KBM-7 (cell line): ENCODE results near the gene LEAP2.

Experiments
- DNase-seq: peaks from one replicate; pipeline ENCODE4 v3.0.0-alpha.2; 2015
- in situ Hi-C: fragments of 300-500 bp; cut with MboI; formaldehyde crosslinking; loops from 2 replicates; pipeline ENCODE4 v1.14.3; 2020; ENCODE audit warnings: low sequenced_read_pairs, low pct_unique_long_range_greater_than_20kb, mixed read lengths

Gene LEAP2

DNA sequence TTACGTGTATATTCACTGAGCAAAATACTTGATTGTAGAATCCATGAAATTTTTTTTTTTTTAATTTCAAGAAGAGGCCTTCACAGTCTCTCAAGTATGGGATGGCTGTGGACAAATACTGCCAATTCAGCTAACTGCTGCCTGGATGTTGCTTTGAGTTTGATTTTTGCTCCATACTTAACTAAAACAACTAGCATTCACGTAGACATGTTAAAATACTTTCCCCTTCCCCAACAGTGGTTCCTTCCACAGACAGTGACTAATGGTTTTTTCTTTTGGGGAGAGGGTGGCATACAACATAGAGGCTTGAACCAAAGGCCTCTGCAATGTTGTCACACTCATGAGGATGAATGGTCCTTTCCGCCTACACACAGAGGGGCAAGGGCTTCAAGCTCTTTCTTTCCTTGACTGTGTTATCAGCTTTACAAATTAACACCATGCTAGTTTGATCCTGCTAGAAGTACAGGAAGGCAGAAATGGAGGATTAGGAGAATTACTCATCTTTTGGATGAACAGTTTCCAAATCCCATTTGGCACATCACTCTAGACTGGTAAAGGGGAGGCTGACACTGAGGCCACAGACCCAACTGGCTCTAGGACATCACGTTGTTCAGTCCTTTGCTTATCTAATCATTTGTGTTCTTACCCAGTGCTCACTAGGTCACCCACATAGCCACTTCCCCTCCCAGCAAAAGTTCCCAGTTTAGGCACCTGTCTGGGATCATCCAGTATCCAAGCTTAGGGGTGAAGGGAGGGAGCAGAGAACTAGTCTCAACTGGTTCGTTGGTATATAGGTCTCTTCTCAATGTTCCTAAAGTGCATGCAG lies 1.8 kb upstream of the LEAP2 start:
- in situ Hi-C loops = no loop called here
- DNase-seq = no peak

DNA sequence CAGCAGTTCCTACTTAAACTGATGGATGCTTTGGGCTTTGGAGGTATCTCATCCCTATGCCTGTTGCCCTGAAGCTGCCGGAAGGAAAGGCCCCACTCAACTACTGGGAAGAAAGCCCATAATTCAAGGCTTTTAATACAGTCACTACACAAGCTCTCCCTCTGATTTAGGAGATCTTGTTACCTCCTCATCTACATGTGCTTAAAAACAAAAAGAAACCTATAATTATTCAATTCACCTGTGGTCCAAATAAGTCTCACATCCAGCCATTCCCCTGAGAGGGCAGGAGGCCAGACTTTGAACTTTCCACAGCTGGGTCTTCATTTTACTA lies 715 bp upstream of the LEAP2 start:
- no peak for DNase-seq
- in situ Hi-C loops = no loop called here

DNA sequence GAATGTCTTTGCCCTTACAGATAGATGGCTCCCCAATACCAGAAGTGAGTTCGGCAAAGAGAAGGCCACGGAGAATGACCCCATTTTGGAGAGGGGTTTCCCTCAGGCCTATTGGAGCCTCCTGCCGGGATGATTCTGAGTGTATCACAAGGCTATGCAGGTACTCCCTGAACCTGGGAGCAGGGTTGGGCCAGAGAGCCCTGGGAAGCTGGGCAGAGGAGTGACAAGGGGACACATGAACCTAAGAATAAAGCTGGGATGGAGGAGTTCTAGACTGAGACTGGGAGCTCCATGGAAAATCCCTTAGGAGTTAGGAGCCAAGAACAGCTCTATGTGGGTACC lies 433 bp downstream of the LEAP2 start:
- in situ Hi-C loops = no loop called here
- no peak for DNase-seq

DNA sequence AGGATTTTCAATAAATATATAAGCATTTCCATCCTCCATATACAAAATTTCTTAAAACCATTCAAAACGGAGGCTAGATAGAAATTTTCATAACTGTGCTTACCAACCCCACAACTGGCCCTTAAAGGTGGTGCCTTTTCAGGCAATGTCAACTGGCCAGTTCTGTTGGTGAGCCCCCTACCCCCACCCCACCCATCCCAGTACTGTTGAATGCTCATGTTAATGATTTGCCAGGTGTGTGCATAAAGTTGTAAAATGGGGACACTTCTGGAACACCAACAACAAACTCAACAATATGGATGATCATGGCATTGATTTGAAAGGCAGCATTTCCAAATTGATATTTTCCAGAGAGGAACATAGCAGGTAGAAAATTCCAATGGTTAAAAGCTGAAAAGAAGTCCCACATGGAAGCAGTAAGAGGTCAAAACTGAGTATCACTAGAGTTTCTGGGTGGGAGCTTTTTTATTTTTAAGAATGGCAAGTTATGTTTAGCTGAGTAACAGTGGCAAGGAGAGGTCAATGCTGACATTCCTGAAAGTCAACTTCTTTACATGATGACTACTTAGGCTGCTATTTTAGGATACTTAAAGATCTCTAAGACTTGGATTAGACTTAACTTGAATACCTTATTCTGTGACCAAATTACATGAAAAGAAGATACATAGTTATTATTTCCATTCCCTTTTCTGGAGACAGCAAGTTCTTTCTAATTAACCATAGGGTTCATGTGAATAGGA lies 2.7 kb downstream of the LEAP2 start:
- in situ Hi-C loops = no loop called here
- DNase-seq = no peak

DNA sequence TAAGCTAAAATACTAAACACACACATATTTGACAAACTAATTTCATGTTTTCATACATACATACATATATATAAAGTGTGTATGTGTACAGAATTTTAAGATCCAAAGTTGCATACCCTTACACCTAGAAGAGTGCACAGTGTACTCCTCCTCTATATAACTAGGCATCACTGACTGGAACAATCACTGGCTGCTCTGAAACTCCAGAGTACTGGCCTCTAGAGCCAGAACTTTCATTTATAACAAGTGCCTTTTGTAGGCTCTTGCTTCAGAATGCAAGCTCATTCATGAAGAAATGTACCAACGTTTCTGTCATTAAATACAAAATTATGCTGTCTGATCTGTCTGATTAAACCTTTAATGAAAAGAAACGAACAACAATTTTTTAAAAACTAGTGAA lies 4.0 kb downstream of the LEAP2 start:
- no peak for DNase-seq
- in situ Hi-C loops = no loop called here

DNA sequence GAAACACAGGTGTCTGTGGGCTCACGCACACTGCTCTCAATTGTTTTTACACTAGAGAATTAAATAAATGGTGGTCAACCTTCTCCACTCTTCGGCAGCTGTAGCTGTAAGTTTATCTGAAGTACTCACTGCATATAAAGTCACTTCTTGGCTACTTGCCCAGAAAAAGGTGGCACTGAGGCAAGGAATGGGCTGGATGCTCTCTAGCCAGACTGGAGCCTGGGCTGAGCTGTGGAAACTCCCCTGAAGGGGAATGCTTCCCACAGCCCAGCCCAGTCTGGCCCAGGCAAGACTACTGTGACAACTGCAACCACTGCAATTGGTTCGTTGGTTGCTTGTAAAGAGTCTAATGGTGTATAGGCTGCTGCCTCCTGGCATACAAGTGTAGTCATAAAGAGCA lies 4.5 kb downstream of the LEAP2 start:
- in situ Hi-C loops = no loop called here
- DNase-seq = no peak

DNA sequence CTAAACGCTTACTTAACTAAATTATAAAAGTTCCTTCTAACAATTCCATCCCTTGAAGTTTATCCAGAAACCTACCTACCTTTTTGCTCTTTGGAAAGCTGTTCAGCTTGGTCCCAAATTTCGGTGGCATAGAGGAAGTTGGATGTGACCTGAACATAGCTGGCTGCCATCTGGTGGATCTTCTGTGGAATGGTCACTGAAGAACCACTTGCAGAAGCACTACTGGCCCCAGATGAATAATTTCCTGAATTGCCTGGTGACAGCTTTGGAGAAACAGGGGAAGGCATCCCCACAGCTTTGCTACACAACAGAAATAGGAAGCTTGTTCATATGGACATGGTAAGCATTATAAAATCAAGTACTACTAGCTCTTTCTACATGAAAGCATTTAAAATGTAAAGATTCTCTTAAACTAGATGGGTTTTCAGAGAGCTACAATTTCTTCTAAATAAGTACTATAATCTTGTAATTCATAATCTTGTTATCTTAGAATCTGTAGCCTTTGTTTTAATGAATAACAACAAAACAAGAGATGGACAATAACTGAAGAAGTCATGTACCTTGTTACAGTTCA lies 9.9 kb downstream of the LEAP2 start:
- in situ Hi-C loops = no loop called here
- DNase-seq = peak; percentile 80

DNA sequence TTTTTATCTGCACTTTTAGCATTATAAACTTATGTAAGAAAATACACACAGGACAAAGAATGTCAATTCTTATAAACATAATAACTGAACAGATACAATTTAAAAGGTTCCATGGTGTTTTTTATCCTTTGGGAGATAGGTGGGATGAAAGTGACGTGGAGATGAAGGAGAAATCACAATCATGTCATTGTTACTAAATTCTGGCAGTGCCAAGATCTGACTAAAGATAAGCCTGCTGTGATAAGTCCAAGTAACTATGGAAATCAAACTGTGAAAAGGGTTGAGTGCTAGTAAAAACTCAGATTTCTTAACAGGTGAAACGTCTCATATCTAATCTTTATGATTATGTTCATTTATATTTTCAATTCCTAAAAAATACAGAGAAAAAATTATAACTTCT lies 11.1 kb downstream of the LEAP2 start:
- no peak for DNase-seq
- in situ Hi-C loops = no loop called here

DNA sequence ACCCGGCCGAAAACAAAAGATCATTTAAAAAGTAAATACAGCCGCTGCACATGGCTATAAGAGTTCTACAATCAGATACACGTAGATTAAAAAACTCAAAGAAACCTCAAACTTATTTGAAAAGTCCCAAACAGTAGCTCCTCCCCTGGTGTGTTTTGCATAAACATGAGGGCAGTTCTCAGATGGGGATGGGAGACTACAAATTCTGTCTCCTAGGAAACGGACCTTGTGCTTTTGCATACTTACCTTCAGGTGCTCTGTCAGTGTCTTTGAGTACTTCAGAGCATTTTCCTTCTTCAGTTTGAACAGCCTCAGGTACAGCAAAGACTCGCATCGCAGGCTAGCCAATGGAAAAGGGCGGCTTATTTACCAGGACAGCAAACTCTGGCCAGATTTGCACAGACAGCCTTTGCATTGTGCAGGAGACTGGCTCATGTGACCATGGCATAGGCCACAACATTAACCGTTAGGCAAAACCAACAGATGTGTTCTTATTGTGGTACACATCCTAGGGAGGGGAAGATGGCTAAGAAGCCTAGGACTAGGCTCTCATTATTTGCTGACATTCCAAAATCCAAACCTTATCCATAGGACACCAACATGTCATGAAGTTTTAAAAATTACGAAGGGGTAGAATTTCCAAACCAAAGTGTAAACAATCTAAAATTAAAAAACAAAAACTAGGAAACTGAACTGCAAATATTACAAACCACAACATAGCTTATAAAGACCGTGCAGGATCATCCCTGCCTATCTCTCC lies 12.8 kb downstream of the LEAP2 start:
- in situ Hi-C loops = no loop called here

DNA sequence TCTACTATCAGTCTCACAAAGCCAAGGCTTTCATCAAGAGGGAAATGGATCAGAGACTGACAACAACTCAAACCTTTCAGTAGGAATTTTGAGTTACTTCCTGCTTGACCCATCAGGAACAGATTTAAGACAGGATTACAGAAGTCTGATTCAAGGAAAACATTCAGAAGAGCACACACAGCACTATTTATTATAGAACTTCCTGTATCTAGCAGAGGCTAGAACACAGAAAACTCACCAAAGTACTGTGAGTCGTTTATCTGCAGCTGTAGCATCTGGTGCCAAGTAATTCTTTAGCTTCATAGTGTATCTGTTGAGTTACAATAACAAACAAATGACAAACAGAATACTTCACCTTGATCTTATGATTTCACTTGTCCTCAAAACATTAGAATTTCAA lies 13.8 kb downstream of the LEAP2 start:
- in situ Hi-C loops = no loop called here
- no peak for DNase-seq

More for the DNA sequence above, 12.8 kb downstream of the LEAP2 start:
- no peak for DNase-seq

DNA sequence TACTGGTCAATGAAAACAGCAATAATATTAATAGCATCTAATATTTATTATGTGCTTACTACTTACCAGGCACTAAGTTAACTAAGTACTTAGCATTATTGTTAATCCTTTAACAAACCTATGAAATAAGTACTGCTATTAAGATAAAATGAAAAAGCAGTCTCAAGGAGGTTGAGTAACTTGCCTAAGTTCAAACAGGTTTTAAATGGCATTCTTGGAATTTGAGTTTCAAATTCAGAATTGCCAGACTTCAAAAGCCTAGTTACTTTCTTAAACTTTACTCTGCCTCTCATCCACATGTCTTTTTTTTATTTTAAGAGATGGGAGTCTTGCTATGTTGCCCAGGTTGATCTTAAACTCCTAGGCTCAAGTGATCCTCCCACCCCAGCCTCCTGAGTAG lies 16.0 kb downstream of the LEAP2 start:
- no peak for DNase-seq
- in situ Hi-C loops = no loop called here

DNA sequence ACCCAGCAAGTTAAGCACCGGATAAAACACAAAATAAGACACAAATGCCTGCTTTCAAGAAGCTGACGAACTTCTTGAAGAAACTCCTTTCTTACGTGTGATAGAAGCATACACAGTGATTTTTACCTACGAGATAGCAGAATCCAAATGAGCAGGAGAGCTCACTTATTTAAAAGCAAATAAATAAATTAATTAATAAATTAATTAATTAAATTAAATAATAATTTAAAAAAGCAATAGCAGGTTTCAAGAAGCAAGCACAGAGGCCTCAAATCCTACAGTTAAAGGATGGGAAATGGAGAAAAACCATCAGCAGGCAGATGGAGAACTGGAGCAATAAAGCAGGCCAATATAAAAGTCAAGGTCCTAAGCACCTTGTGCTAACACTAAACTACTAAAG lies 17.3 kb downstream of the LEAP2 start:
- no peak for DNase-seq
- in situ Hi-C loops = no loop called here

DNA sequence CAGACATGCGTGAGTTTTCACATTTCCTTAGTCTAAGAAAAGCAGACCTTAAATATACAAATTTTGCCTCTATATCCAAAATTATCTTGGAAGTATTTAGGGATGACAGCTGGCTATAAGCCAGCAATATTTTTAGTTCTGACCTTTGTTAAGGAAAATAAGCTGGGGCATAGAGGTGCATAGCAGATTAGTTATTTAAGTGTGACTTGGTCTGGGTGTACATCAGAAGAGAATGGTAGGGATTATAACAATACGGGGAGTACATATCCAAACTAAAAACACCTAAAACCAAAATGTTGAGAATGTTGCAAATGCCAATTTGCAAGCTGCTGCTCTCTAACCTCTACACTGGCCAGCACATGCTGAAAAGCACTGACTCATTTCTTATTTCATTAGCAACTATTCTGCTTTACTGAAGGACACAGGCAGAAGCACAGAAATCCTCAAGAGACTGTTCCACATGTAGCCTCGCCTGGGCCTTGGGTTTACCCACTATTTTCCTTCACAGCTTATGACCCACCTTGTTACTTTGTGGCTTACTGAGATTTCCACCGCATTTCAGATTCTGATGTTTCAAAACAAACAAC lies 22.3 kb downstream of the LEAP2 start:
- in situ Hi-C loops = no loop called here

DNA sequence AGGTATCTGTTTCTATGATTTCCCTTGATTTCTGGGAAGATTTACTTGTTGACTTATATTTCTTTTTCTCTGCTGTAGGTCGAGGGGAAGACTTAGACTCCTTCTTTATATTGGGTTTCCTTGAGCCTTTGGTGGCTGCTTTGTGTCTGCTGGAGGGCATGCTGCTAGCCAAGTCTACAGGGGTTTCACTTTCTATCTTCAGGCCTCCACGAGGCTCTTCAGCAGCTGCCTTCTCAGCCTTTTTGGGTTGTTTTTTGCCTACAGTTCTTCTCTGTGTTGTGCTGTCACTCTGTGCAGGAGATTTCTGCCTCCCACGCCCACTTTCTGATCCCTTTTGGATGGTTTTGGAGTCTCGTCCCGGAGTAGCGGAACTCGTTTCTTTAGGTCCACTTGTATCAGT lies 23.2 kb downstream of the LEAP2 start:
- in situ Hi-C loops = no loop called here
- DNase-seq = no peak

More for the DNA sequence above, 22.3 kb downstream of the LEAP2 start:
- DNase-seq = no peak

DNA sequence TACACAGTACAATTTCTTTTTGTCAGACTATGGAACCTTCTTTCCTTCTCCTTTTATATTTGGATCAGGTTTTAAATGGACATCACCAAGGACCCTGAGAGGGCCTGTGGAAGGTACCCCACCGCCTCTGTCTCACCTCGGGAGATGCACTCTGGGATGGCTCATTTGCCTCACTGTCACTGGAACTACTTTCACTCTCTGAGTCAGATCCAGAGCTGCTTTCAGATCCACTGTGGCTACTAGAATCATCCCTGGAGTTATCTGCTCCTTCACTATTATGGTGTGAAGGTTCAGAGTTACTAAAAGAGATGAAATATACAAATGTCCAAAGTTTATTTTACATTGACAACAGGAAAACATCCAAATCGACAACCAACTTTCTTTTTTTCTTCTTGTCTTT lies 24.6 kb downstream of the LEAP2 start:
- in situ Hi-C loops = no loop called here
- no peak for DNase-seq

DNA sequence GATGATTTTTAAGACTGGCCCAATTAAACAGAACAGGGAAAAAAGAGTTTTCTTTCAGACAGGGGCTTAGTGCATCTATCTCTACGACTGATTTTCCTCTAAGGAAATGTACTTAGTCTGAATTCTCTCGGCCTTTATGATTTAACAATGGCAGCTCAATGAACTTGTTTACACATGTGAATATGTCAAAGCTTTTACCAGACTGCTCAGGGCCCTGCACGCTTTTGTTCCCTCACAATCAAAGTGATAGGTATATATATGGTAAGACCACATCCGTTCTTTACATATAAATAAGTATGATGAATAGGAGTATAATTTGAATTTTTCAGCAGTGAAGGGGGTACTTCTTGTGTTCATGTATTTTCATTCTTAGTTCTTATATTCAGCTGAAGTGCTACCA lies 27.6 kb downstream of the LEAP2 start:
- DNase-seq = no peak
- in situ Hi-C loops = no loop called here

DNA sequence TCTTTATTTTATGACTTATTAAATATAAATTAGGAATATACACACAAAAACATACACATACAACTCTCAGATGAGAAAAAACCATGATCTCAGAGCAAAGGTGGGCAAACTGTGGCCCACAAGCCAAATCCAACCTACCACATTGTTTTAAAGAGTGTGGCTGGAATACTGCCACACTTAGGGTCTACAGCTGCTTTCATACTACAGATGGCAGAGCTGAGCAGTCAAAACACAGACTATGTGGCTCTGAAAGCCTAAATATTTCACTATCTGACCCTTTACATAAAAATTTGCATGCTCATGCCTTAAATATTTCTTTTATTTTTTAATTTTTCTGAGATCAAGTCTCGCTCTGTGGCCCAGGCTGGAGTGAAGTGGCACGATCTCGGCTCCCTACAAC lies 28.3 kb downstream of the LEAP2 start:
- in situ Hi-C loops = no loop called here
- no peak for DNase-seq

DNA sequence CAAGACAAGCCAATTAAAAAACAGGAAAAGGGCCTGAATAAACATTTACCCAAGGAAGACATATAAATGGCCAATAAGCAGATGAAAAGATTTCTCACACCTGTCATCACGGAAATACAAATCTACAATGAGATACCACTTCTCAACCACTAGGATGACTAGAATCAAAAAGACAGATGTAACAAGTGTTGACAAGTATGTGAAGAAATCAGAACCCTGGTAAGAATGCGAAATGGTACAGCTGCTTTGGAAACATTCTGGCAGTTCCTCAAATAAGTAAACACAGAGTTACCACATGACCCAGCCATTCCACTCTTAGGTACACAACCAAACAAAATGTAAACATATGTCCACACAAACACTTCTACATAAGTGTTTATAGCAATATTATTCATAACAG lies 32.5 kb downstream of the LEAP2 start:
- in situ Hi-C loops = no loop called here
- peak; percentile 16 for DNase-seq

DNA sequence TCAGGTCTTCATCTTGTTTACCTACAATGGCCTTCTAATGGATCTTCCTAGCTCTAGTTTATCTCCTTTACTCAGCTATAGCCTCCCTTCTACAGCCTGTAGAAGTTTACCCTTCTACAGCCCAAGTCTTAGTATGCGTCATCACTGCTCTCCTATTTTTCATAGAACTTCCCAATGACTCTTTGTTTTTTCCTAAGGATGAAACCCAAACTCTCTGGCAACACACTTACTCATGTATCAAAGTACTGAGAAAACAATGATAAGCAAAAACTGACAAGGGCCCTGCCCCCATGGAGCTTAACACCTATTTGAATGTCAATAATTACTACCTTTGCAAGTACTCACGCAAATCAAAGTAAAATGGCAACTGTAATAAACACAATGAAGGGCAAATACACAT lies 33.7 kb downstream of the LEAP2 start:
- in situ Hi-C loops = no loop called here
- no peak for DNase-seq

DNA sequence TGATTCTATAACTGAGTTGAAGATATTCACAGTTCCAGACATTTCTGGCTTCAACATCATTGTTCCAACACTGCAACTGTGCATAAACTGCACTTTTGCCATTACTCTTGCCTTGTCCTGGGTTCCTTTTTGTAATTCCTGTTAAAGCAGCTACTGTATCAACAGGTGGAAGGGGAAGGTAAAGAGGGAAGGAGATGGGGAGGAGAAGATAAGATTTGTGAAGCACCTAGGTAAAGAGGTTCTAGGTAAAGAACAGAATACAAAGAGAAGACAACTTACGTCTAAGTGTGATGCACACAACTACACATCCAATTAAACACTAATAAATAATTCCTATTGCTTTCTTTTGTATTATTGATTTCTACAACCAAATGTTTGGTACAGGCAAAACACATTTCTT lies 36.2 kb downstream of the LEAP2 start:
- no peak for DNase-seq
- in situ Hi-C loops = no loop called here
